Mucosa of rectum (tissue), 2 donors: ENCODE results near the gene HOXD3.

Experiments used
- H3K27ac ChIP-seq, 2 donors: one replicate each; pipeline ENCODE4 v1.7.0; 2013; ENCODE audit warnings: inconsistent platforms in 2 of 2, low read depth in 2 of 2, low read length in 2 of 2
- H3K27me3 ChIP-seq, 2 donors: one replicate each; pipeline ENCODE4 v1.7.0; 2013; ENCODE audit warnings: low read length in 2 of 2; ENCODE audit not compliant: control insufficient read depth in 2 of 2, insufficient read depth in 2 of 2
- H3K36me3 ChIP-seq, 2 donors: one replicate each; pipeline ENCODE4 v1.7.0; 2013; ENCODE audit warnings: low read length in 2 of 2; ENCODE audit not compliant: control insufficient read depth in 2 of 2, insufficient read depth in 2 of 2
- H3K4me1 ChIP-seq, 2 donors: one replicate each; pipeline ENCODE4 v1.7.0; 2013; ENCODE audit warnings: low read length in 2 of 2, mild to moderate bottlenecking in 1 of 2; ENCODE audit not compliant: control insufficient read depth in 2 of 2, insufficient read depth in 2 of 2
- H3K4me3 ChIP-seq, 2 donors: one replicate each; pipeline ENCODE4 v1.7.0; 2013; ENCODE audit warnings: low read length in 2 of 2
- H3K9ac ChIP-seq, 2 donors: one replicate each; pipeline ENCODE4 v1.7.0; 2013; ENCODE audit warnings: low read length in 2 of 2, low read depth in 1 of 2, mild to moderate bottlenecking in 1 of 2
- H3K9me3 ChIP-seq, 2 donors: one replicate each; pipeline ENCODE4 v1.7.0; 2013; ENCODE audit warnings: low read length in 2 of 2; ENCODE audit not compliant: control insufficient read depth in 2 of 2
- donor health status: healthy.
- donor health status: Normal muscosa, but diverticular disease.

Gene HOXD3

GRCh38 chr2:176181551-176181950, 24.4 kb downstream of the HOXD3 start:
- Histone ChIP-seq H3K27me3 (peaks cover 0 to 3% of the 10 kb centered on the region in 2 donors), H3K9me3 (no peaks in the 10 kb centered on the region), H3K4me3 (no peak overlapping the region), H3K4me1 (peaks cover 5 to 21% of the 10 kb centered on the region in 2 donors), H3K9ac (no peak overlapping the region), H3K27ac (no peak overlapping the region), H3K36me3 (no peaks in the 10 kb centered on the region)

- no peak overlapping the region for H3K4me3 ChIP-seq
- H3K4me1 ChIP-seq = peaks cover 5 to 22% of the 10 kb centered on the region in 2 donors
- H3K27ac ChIP-seq = no peak overlapping the region
- no peaks in the 10 kb centered on the region for H3K9me3 ChIP-seq
- H3K36me3 ChIP-seq = no peaks in the 10 kb centered on the region
- peaks cover 0 to 3% of the 10 kb centered on the region in 2 donors for H3K27me3 ChIP-seq
- no peak overlapping the region for H3K9ac ChIP-seq
Observed at GRCh38 chr2:176182671-176183070, 25.6 kb downstream of the HOXD3 start.

- no peaks in the 10 kb centered on the region for H3K36me3 ChIP-seq
- H3K9ac ChIP-seq = no peak overlapping the region
- H3K4me3 ChIP-seq = no peak overlapping the region
- peaks cover 3 to 13% of the 10 kb centered on the region in 2 donors for H3K4me1 ChIP-seq
- H3K27me3 ChIP-seq = peaks cover 0 to 3% of the 10 kb centered on the region in 2 donors
- H3K27ac ChIP-seq = no peak overlapping the region
- no peaks in the 10 kb centered on the region for H3K9me3 ChIP-seq
Observed at GRCh38 chr2:176184749-176185148, 27.6 kb downstream of the HOXD3 start.

GRCh38 chr2:176186024-176186423, 28.9 kb downstream of the HOXD3 start:
- Histone ChIP-seq H3K36me3 (no peaks in the 10 kb centered on the region), H3K9ac (no peak overlapping the region), H3K4me3 (no peak overlapping the region), H3K4me1 (peaks cover 3 to 21% of the 10 kb centered on the region in 2 donors), H3K27ac (no peak overlapping the region), H3K9me3 (no peaks in the 10 kb centered on the region), H3K27me3 (peaks cover 0 to 3% of the 10 kb centered on the region in 2 donors)

GRCh38 chr2:176187200-176187898, 30.2 kb downstream of the HOXD3 start:
- peaks cover 0 to 3% of the 10 kb centered on the region in 2 donors for H3K27me3 ChIP-seq

GRCh38 chr2:176187899-176188773, 31.0 kb downstream of the HOXD3 start, which contains the start of gene HOXD1:
Gene HOXD1 (plus strand): TSS chr2:176188668. CDS start chr2:176188802, 134 bp downstream.
- Histone ChIP-seq H3K9me3 (no peaks in the 10 kb centered on the region), H3K4me3 (peak within 1 kb of the TSS; percentile 81 to 85), H3K4me1 (peaks cover 9 to 25% of the 10 kb centered on the region in 2 donors), H3K27ac (peak within 1 kb of the TSS; percentile 82 to 86), H3K36me3 (no peaks in the 10 kb centered on the region), H3K9ac (peak within 1 kb of the TSS; percentile 65 to 87), H3K27me3 (peaks cover 0 to 3% of the 10 kb centered on the region in 2 donors)

More at GRCh38 chr2:176187200-176187898, 30.2 kb downstream of the HOXD3 start:
- Histone ChIP-seq H3K4me1 (peaks cover 9 to 25% of the 10 kb centered on the region in 2 donors), H3K9me3 (no peaks in the 10 kb centered on the region), H3K9ac (peak overlapping the region; percentile 47 to 87), H3K36me3 (no peaks in the 10 kb centered on the region), H3K27ac (peak overlapping the region; percentile 82 to 86), H3K4me3 (peak overlapping the region; percentile 81 to 85)

- peaks cover 0 to 3% of the 10 kb centered on the region in 2 donors for H3K27me3 ChIP-seq
- H3K4me3 ChIP-seq = peak overlapping the region; percentile 81 to 85
- H3K36me3 ChIP-seq = no peaks in the 10 kb centered on the region
- peak overlapping the region; percentile 65 to 87 for H3K9ac ChIP-seq
- H3K9me3 ChIP-seq = no peaks in the 10 kb centered on the region
- H3K4me1 ChIP-seq = peaks cover 9 to 25% of the 10 kb centered on the region in 2 donors
- H3K27ac ChIP-seq = peak overlapping the region; percentile 82 to 86
Observed at GRCh38 chr2:176188774-176189680, 31.9 kb downstream of the HOXD3 start.

- Histone ChIP-seq H3K9ac (peak overlapping the region; percentile 65 to 87), H3K27ac (peak overlapping the region in 1 of 2 donors; percentile 82), H3K9me3 (no peaks in the 10 kb centered on the region), H3K4me1 (peaks cover 9 to 25% of the 10 kb centered on the region in 2 donors), H3K27me3 (peaks cover 0 to 5% of the 10 kb centered on the region in 2 donors), H3K4me3 (peak overlapping the region; percentile 81 to 85), H3K36me3 (no peaks in the 10 kb centered on the region)
Observed at GRCh38 chr2:176189681-176190641, 32.9 kb downstream of the HOXD3 start.

GRCh38 chr2:176192351-176192750, 35.2 kb downstream of the HOXD3 start:
- Histone ChIP-seq H3K27me3 (peaks cover 0 to 5% of the 10 kb centered on the region in 2 donors), H3K4me3 (no peak overlapping the region), H3K9ac (no peak overlapping the region), H3K9me3 (no peaks in the 10 kb centered on the region), H3K4me1 (peaks cover 9 to 23% of the 10 kb centered on the region in 2 donors), H3K36me3 (no peaks in the 10 kb centered on the region), H3K27ac (no peak overlapping the region)
